Kidney tubule cell (primary cell): ENCODE data around the gene PKNOX2.

ENCODE experiments used
- DNase-seq: peaks from one replicate; pipeline ENCODE4 v3.0.0-alpha.2; 2018; ENCODE audit warnings: low spot score

Gene PKNOX2

DNA sequence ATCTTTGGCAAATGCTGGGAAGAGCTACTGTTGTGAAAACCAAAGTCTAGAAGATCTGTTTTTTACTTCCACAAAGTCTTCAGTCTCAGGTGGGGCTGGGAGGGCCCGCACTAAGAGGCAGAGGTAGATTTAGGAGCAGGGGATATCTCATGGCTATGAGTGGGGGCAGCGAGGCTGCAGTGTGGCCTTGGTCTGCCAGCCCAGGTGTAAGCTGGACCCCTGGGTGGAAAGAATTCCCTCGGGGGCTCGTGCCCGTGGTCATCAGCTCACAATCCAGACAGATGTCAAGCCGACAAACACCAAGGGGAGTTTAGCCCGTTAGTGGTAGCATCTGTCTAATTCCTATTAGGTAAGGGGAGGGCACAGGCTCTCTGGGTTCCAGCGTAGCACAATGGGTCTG lies 9.0 kb downstream of the PKNOX2 start:
- DNase-seq, result no peak

GRCh38 chr11:125174057-125174456 lies 9.5 kb downstream of the PKNOX2 start:
- DNase-seq, result no peak

- DNase-seq, result no peak
These were observed 10.1 kb downstream of the PKNOX2 start for GRCh38 chr11:125174686-125175085.

DNA sequence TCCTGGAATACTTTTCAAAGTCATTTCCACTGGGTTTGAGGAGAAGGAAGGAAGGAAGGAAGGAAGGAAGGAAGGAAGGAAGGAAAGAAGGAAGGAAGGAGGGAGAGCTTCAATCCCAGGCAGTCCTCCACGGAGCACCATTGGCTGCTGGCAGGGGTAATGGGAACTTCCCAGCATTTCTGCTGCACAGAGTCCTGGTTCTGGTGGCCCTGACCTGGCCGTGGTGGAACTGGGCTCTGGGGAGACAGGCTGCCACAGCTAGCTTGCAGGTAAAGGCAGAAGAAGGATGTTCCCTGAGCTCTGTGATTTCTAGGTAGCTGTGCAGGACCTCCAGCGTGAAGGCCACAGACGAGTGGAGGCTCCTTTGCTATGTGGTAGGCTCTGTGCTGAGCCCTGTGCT lies 10.6 kb downstream of the PKNOX2 start:
- no peak for DNase-seq

DNA sequence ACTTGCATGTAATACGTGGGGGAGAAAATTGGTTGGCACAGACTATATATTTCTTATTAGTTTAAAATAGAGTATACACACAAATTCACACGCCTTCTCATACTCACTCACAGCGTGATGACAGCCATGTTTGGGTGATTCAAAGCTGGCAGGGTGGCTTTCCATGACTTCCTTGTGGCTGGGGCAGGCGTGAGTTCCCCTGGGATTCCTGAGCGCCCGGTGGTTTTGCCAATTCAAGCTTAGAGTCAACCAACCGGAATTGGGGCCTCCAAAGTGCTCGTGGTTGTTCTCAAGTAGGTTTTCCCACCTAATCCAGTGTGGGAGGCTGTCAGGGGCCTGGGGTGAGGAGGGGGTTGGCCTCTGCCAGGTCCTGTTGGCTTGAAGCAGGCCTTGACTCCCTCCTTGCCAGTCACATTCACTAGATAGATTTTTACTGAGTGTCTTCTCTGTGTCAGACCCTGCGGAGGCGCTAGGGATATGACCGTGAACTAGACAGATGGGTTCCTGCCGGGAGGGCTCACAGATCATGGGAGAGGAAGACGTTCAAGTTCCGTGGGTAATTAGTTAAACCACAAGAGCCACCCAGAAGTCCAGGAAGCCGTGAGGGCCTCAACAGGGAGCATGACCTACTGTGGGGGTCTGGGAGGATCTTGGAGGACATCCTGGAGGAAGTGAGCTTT lies 11.5 kb downstream of the PKNOX2 start:
- DNase-seq, result peak; percentile 5

DNA sequence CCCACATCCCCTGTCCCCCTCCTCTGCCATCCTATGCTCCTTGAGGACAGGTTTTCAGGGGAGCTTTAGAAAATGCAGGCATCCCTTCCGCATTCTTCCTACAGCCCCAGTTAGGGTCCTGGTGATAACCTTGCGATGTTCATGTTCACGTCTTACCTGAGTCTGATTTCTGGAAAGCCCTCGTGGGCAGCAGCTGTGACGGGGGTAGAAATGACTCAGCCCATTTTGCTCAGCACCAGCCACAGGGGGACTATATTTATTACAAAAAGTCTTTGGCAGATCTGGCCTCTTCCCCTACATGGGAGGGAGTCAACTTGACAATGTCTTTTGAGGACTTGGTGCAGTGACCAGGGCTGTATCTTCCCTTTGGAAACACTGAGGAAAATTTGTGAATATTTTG lies 12.3 kb downstream of the PKNOX2 start:
- DNase-seq, result no peak

DNA sequence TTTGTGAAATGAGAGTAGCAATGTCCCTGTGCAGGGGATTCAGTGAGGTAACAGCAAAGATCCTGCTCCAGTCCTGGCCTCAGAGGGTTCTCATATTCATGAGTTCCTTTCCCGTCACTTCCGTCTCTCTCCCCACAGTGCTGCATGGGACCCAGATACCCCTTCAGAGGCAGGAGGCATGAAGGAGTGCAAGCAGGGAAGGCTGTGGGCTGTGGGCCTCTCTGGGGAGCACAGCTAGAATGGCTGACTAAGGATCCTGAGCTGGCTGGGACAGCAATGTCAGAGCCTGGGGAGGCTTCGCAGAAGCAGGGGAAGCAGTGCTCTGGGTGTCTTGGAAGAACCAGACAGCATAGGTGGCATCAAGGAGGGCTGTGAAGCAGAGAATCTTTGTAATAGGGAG lies 13.0 kb downstream of the PKNOX2 start:
- DNase-seq, result no peak

DNA sequence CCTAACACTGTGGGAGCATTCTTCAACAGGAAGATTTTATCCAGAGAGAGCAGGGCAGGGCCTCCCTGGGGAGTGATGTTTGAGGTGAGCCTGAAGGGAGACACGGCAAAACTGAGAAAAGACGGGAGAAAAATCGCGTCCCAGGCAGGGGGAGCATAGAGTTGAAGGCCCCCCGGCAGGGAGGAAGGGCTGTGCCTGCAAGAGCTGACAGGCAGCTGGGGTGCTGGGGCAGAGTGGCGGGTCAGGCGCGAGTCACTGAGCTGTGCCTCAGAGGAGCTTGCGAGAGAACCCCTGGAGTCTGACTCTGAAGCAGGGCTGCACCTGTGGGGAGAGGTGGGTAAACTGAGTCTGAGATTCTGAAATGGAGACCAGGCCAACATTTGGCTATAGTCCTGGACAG lies 14.8 kb downstream of the PKNOX2 start:
- DNase-seq, result no peak

GRCh38 chr11:125179895-125180294 lies 15.3 kb downstream of the PKNOX2 start:
- DNase-seq, result no peak

GRCh38 chr11:125180413-125181305 lies 16.1 kb downstream of the PKNOX2 start:
- peak; percentile 27 for DNase-seq

DNA sequence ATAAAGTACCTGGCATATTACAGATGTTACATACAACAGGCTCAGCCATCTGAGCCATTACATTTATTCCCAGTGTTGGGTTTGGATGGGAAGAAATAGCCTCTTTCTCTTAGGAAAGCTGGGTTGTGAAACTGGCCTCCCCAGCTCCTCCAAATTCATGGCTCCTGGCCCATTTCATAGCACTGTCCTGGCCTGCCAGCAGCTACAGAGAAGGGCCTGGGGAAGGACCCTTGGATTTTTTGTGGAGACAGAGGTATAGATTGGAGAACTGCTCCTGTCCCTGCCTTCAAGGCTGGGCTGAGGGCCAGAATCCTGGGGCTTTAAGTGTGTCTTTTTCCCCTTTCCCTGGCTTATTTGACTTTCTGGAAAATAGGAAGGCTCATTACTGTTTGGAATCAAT lies 18.0 kb downstream of the PKNOX2 start:
- no peak for DNase-seq

GRCh38 chr11:125183641-125184040 lies 19.1 kb downstream of the PKNOX2 start:
- DNase-seq, result no peak

DNA sequence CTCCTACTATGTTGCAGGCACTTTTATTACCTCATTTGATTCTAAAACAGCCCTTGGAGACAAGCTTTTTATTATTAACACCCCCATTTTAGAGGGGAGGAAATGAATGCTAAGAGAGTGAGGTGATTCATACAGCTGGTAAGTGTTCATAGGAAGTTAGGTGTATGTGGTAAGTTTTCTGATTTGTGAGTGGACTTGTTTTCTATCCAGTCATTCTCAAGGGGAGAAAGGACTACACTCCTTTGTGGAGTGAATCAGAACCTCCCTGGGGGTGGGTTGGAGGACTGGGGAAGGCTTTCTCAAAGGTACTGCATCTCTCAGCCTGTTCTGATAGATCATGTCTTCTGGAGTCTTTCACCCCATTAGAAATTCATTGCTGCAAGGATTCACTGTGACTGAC lies 23.5 kb downstream of the PKNOX2 start:
- DNase-seq, result peak; percentile 61

DNA sequence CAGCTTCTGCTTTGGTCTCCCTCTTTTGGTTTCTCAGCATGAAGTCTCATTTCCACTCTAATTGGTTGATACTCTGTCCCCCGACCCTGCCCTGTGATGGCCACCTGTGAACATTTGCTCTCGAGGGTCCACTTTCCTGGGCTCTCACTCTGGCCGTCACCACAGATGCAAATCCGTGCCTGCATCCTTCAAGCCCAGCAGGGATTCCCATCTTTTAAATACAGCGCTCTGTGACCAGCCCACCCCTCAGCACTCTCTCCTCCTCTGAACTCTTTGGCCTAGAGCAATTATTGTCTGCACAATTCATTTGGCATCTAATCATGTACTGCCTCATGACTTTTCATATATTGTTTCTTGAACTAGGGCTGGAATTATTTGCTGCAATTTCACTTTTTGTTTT lies 26.0 kb downstream of the PKNOX2 start:
- no peak for DNase-seq

- no peak for DNase-seq
These were observed 27.6 kb downstream of the PKNOX2 start for GRCh38 chr11:125192183-125192582.

DNA sequence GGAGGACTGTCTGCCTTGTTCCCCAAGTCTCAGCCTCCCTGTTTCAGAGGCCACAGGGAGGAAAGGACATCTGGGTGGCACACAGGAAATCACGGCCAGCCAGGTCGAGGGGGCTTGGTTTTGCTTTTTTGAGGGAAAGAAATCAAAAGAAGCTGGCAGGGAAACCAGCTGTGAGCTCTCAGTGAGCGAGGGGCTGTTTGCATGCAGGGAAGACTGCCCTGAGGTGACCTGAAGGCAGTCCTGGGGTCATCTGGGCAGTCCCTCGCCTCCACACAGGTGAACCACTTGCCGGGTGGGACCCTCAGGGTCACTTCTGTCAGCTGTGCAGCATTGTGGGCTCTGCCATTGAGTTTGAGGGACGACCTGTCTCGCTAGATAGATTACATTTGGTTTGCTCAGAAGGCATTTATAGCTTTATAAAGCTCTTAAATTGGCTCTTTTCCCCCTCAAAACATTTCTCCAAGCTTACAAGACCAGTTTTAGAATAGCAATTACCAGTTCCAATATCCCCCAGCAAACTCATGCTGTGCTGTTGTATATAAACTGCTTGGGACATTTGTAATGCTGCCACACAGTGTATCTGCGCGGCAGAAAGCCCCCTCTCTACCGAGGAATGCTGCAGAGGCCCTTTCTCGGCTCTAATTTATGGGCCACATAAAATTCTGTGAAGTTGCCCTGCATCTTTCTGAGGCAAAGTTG lies 28.3 kb downstream of the PKNOX2 start:
- DNase-seq, result no peak

DNA sequence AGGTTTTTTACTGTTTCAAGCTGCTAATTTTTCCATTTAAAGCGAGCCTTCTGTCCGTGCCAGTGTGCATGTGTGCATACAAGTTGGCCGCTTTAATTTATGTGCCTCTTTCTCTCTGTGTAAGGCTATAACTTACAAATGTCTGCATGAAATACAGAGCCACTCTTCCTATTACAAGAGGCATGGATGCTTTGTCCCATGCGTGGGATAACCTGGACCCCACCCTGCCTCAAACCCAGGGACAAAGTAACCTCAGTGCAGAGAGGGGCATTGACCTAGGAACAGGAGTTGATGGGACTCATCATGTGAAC lies 28.8 kb downstream of the PKNOX2 start:
- DNase-seq, result no peak

GRCh38 chr11:125193841-125194240 lies 29.3 kb downstream of the PKNOX2 start:
- no peak for DNase-seq

GRCh38 chr11:125199915-125200314 lies 35.4 kb downstream of the PKNOX2 start:
- no peak for DNase-seq

GRCh38 chr11:125200441-125200840 lies 35.9 kb downstream of the PKNOX2 start:
- DNase-seq, result no peak

DNA sequence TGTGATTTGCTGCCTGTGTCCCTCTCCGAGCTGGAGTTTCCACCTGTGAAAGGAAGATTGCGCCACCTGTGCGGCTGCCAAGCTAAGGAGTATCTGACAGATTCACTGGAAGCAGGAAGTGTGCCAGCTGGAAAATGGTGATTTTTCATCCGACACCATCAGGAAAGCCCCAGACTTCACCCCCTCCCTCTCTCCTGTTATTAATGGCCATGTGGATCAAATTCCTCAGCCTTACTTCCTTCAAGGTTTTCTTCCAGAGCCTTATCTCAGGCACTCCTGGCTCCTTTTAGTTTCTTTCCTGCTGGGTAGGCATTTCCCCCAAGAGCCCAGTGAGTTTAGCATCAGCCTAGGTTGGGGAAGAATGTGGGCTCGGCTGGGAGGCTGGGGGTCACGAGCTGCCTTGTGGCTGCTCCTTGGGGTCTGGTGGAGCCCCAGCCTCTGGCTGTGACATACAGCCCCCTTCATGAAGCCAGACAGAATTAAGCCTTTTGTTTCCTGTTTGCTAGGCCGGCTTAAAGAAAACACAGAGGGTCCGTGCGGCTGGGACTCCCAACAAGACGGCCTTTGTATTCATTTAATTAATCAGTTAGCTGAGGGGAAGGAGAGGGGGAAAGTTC lies 37.1 kb downstream of the PKNOX2 start:
- DNase-seq, result peak; percentile 57

GRCh38 chr11:125202362-125202880 lies 37.9 kb downstream of the PKNOX2 start:
- DNase-seq, result no peak
